ENCODE results near the gene RC3H1. TPM values are rescaled to one million over a fixed set of nuclear protein-coding genes. Genes with fewer than 3 reads are reported as not detected.
"Not testable (repeated sequence)": the region's sequence is repeated elsewhere in the genome, so short reads cannot be mapped to it uniquely, and the experiment has no call there.

Gene RC3H1
- total RNA-seq, 2 donors from 2014 or later = 20.3 to 34.1 TPM

GRCh38 chr1:173970252-173970651, 51.9 kb downstream of the RC3H1 start:
- no peaks in the 10 kb centered on the region for H3K27me3 ChIP-seq (replicated peaks; ENCODE audit: insufficient read depth)
- no peak overlapping the region for H3K4me3 ChIP-seq
- no peaks in the 10 kb centered on the region for H3K9me3 ChIP-seq
- DNase-seq (ENCODE audit: low spot score) = no peak
- TF ChIP-seq POLR2AphosphoS5 (IDR thresholded peaks at IDR 0.05) (no peak), POLR2A (IDR thresholded peaks at IDR 0.05) (no peak), CTCF (IDR thresholded peaks at IDR 0.05) (no peak)
- intact Hi-C loops (cut with DNase I) = loop anchor here (10.0 kb wide), 1 partner anchor 105 kb away; no protein-coding TSS in a partner anchor
- H3K36me3 ChIP-seq = peaks cover 0 to 9% of the 10 kb centered on the region in 2 donors
- no peak overlapping the region for H3K27ac ChIP-seq
- WGBS = 80% methylated on average over 3 of the region's 3 CpGs
- no peaks in the 10 kb centered on the region for H3K4me1 ChIP-seq (replicated peaks)

GRCh38 chr1:173965896-173966295, 56.3 kb downstream of the RC3H1 start:
- H3K9me3 ChIP-seq; intact Hi-C loops (cut with DNase I); H3K4me1 ChIP-seq (replicated peaks); H3K27ac ChIP-seq; H3K4me3 ChIP-seq; H3K27me3 ChIP-seq (replicated peaks; ENCODE audit: insufficient read depth); DNase-seq (ENCODE audit: low spot score): not testable (repeated sequence)
- H3K36me3 ChIP-seq = peaks cover 6 to 11% of the 10 kb centered on the region in 2 donors
- 95% methylated on average over 5 of the region's 5 CpGs for WGBS

- TF ChIP-seq POLR2A (IDR thresholded peaks at IDR 0.05) = no peak
- no peak for TF ChIP-seq CTCF (IDR thresholded peaks at IDR 0.05)
- TF ChIP-seq POLR2AphosphoS5 (IDR thresholded peaks at IDR 0.05) = no peak
- WGBS = 90% methylated on average over 1 of the region's 1 CpG
- no peaks in the 10 kb centered on the region for H3K9me3 ChIP-seq
- intact Hi-C loops (cut with DNase I) = no loop called here
- no peak overlapping the region for H3K4me3 ChIP-seq
- no peak overlapping the region for H3K27ac ChIP-seq
- no peaks in the 10 kb centered on the region for H3K4me1 ChIP-seq (replicated peaks)
- H3K27me3 ChIP-seq (replicated peaks; ENCODE audit: insufficient read depth) = no peaks in the 10 kb centered on the region
- peaks cover 6 to 17% of the 10 kb centered on the region in 2 donors for H3K36me3 ChIP-seq
- DNase-seq (ENCODE audit: low spot score) = no peak
Measured at GRCh38 chr1:173963477-173963876, 58.7 kb downstream of the RC3H1 start.

- intact Hi-C loops (cut with DNase I) = no loop called here
- H3K36me3 ChIP-seq = peaks cover 6 to 9% of the 10 kb centered on the region in 2 donors
- no peaks in the 10 kb centered on the region for H3K9me3 ChIP-seq
- no peak overlapping the region for H3K4me3 ChIP-seq
- no peak overlapping the region for H3K27ac ChIP-seq
- no peak for TF ChIP-seq CTCF (IDR thresholded peaks at IDR 0.05)
- WGBS = 87% methylated on average over 5 of the region's 5 CpGs
- H3K4me1 ChIP-seq (replicated peaks) = no peaks in the 10 kb centered on the region
- no peaks in the 10 kb centered on the region for H3K27me3 ChIP-seq (replicated peaks; ENCODE audit: insufficient read depth)
- no peak for DNase-seq (ENCODE audit: low spot score)
Measured at GRCh38 chr1:173960625-173961024, 61.5 kb downstream of the RC3H1 start.

GRCh38 chr1:173954179-173954578, 68.0 kb downstream of the RC3H1 start:
- Histone ChIP-seq H3K9me3 (no peaks in the 10 kb centered on the region), H3K27ac (no peak overlapping the region), H3K4me1 (replicated peaks) (no peaks in the 10 kb centered on the region), H3K4me3 (no peak overlapping the region), H3K36me3 (peaks cover 0 to 6% of the 10 kb centered on the region in 2 donors), H3K27me3 (replicated peaks; ENCODE audit: insufficient read depth) (no peaks in the 10 kb centered on the region)
- TF ChIP-seq POLR2A (IDR thresholded peaks at IDR 0.05) (no peak), POLR2AphosphoS5 (IDR thresholded peaks at IDR 0.05) (no peak), CTCF (IDR thresholded peaks at IDR 0.05) (no peak)
- intact Hi-C loops (cut with DNase I) = no loop called here
- DNase-seq (ENCODE audit: low spot score) = no peak
